AG10803 (cell line): ENCODE data around the gene ZNF25.
"Not testable (repeated sequence)": the region's sequence is repeated elsewhere in the genome, so short reads cannot be mapped to it uniquely, and the experiment has no call there.

Experiments
- DNase-seq: peaks from one replicate; pipeline ENCODE4 v3.0.0; 2010; ENCODE audit warnings: low read depth
- H3K4me3 ChIP-seq: 2 replicates; pipeline ENCODE4 v1.5.1; 2011; ENCODE audit warnings: mild to moderate bottlenecking, low read length, control low read depth
- CTCF ChIP-seq: conservative IDR thresholded peaks from 2 replicates; pipeline ENCODE4 v1.5.1; 2011; ENCODE audit warnings: mild to moderate bottlenecking, low read length, control low read depth, inconsistent platforms

The ZNF25 gene

GRCh38 chr10:37947526-37947925 lies 28.9 kb downstream of the ZNF25 start:
- no peak overlapping the region for H3K4me3 ChIP-seq
- TF ChIP-seq CTCF, result no peak
- DNase-seq, result no peak

- no peak overlapping the region for H3K4me3 ChIP-seq
- DNase-seq, result no peak
- TF ChIP-seq CTCF, result no peak
Measured at GRCh38 chr10:37937864-37938263, 38.6 kb downstream of the ZNF25 start.

DNA sequence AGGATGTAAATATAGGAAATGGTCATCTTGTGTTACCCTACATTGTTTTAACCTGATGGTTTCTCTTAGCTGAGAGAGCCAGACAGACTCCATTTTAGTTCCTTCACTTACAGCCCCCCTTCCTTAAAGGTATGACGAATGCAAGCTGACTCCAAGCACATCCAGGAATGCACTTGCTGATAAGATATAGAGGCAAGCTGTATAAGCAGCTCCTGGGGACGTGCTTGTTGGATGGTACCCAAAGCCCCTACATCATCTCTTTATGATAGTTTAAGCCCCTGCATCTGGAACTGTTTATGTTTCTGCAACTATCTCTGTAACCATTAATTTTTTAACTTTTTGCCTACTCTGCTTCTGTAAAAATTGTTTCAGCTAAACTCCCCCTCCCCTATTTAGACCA lies 41.7 kb downstream of the ZNF25 start:
- no peak for TF ChIP-seq CTCF
- no peak for DNase-seq
- H3K4me3 ChIP-seq, result no peak overlapping the region

- no peak for TF ChIP-seq CTCF
- DNase-seq, result no peak
- no peak overlapping the region for H3K4me3 ChIP-seq
Measured at GRCh38 chr10:37930423-37930822, 46.0 kb downstream of the ZNF25 start.

DNA sequence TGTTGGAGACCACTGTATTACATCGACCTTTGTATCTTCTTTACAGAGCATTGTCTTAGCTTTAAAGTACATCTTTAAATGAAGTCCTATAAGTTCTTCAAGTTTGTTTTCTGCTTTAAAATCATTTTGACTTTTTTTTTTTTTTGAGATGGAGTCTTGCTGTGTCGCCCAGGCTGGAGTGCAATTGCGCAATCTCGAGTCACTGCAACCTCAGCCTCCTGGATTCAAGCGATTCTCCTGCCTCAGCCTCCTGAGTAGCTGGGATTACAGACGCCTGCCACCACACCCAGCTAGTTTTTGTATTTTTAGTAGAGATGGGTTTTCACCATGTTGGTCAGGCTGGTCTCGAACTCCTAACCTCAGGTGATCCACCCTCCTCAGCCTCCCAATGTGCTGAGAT lies 68.3 kb downstream of the ZNF25 start:
- not testable (repeated sequence) for H3K4me3 ChIP-seq, DNase-seq

GRCh38 chr10:37906382-37906781 lies 70.1 kb downstream of the ZNF25 start:
- DNase-seq, result no peak
- no peak overlapping the region for H3K4me3 ChIP-seq
- TF ChIP-seq CTCF, result no peak
